ENCODE measurements around the gene MPHOSPH9.

Gene MPHOSPH9

GRCh38 chr12:123232807-123233504 lies at the start of gene MPHOSPH9, which contains the start of gene MTRFR:
TSS of gene MPHOSPH9 (minus strand) at chr12:123233141. CDS start at chr12:123230364, 2,777 bp downstream.
TSS of gene MTRFR (plus strand) at chr12:123233436. CDS start at chr12:123253675, 20,239 bp downstream.
- peak; percentile 98 for DNase-seq

- no peak for DNase-seq
These were observed 49.2 kb upstream of the MPHOSPH9 start for GRCh38 chr12:123282111-123282510.

GRCh38 chr12:123280971-123281370 lies 48.0 kb upstream of the MPHOSPH9 start:
- DNase-seq = no peak

- no peak for DNase-seq
These were observed 45.2 kb upstream of the MPHOSPH9 start for GRCh38 chr12:123278101-123278627.

GRCh38 chr12:123273166-123273565 lies 40.2 kb upstream of the MPHOSPH9 start:
- DNase-seq = no peak

GRCh38 chr12:123271001-123271668 lies 38.2 kb upstream of the MPHOSPH9 start:
- peak; percentile 84 for DNase-seq

- peak; percentile 48 for DNase-seq
These were observed 37.5 kb upstream of the MPHOSPH9 start for GRCh38 chr12:123270214-123271000.

- DNase-seq = no peak
These were observed 36.9 kb upstream of the MPHOSPH9 start for GRCh38 chr12:123269896-123270213.

- DNase-seq = peak; percentile 58
These were observed 36.5 kb upstream of the MPHOSPH9 start for GRCh38 chr12:123269395-123269892.

GRCh38 chr12:123268850-123269249 lies 35.9 kb upstream of the MPHOSPH9 start:
- no peak for DNase-seq

GRCh38 chr12:123267991-123268843 lies 35.3 kb upstream of the MPHOSPH9 start:
- no peak for DNase-seq

GRCh38 chr12:123267335-123267920 lies 34.5 kb upstream of the MPHOSPH9 start:
- DNase-seq = no peak

GRCh38 chr12:123266679-123267277 lies 33.8 kb upstream of the MPHOSPH9 start:
- DNase-seq = no peak

GRCh38 chr12:123265851-123266678 lies 33.1 kb upstream of the MPHOSPH9 start:
- no peak for DNase-seq

- DNase-seq = no peak
These were observed 31.7 kb upstream of the MPHOSPH9 start for GRCh38 chr12:123264642-123265041.

GRCh38 chr12:123263196-123263817 lies 30.4 kb upstream of the MPHOSPH9 start:
- no peak for DNase-seq

GRCh38 chr12:123261196-123261595 lies 28.3 kb upstream of the MPHOSPH9 start:
- DNase-seq = no peak

- no peak for DNase-seq
These were observed 27.1 kb upstream of the MPHOSPH9 start for GRCh38 chr12:123260081-123260480.

- no peak for DNase-seq
These were observed 25.7 kb upstream of the MPHOSPH9 start for GRCh38 chr12:123258593-123258992.

- DNase-seq = no peak
These were observed 22.0 kb upstream of the MPHOSPH9 start for GRCh38 chr12:123254853-123255446.
